HEK293T (cell line): ENCODE measurements around the gene LINC00632.

Source experiments
- CTCF ChIA-PET: fragments of 350-600 bp; formaldehyde crosslinking; extraction: SDS; loops from one replicate; lab custom pipeline; 2021; ENCODE audit warnings: antibody characterized with exemption, inconsistent platforms; lab: Yijun Ruan, JAX
- POLR2A ChIA-PET: fragments of 350-600 bp; formaldehyde crosslinking; extraction: SDS; loops from one replicate; lab custom pipeline; 2020; ENCODE audit warnings: antibody characterized with exemption, inconsistent platforms; lab: Yijun Ruan, JAX
- DNase-seq: peaks from one replicate; pipeline ENCODE4 v3.0.0; 2012; ENCODE audit warnings: mixed read lengths; ENCODE audit errors: extremely low spot score
- ARNT ChIP-seq: fragments of 450-650 bp; IDR thresholded peaks from 2 replicates; pipeline ENCODE4 v1.6.1; 2017; ENCODE audit warnings: mild to moderate bottlenecking
- BHLHE40 ChIP-seq: fragments of 450-650 bp; IDR thresholded peaks from 2 replicates; pipeline ENCODE4 v1.6.1; 2016; ENCODE audit warnings: mild to moderate bottlenecking, moderate library complexity, borderline replicate concordance
- CTBP1 ChIP-seq: fragments of 450-650 bp; IDR thresholded peaks from 2 replicates; pipeline ENCODE4 v1.6.1; 2016; ENCODE audit warnings: borderline replicate concordance
- ELF4 ChIP-seq: fragments of 450-650 bp; IDR thresholded peaks from 2 replicates; pipeline ENCODE4 v1.6.1; 2017; ENCODE audit warnings: antibody characterized with exemption
- FOXA1 ChIP-seq: fragments of 450-650 bp; IDR thresholded peaks from 2 replicates; pipeline ENCODE4 v1.6.1; 2016; ENCODE audit warnings: mild to moderate bottlenecking
- FOXK2 ChIP-seq: fragments of 450-650 bp; IDR thresholded peaks from 2 replicates; pipeline ENCODE4 v1.6.1; 2016; ENCODE audit warnings: mild to moderate bottlenecking
- FOXM1 ChIP-seq: fragments of 450-650 bp; IDR thresholded peaks from 2 replicates; pipeline ENCODE4 v1.6.1; 2017; ENCODE audit warnings: mild to moderate bottlenecking, borderline replicate concordance
- HDGF ChIP-seq: fragments of 450-650 bp; IDR thresholded peaks from 2 replicates; pipeline ENCODE4 v1.6.1; 2017; ENCODE audit warnings: antibody characterized with exemption, borderline replicate concordance
- L3MBTL2 ChIP-seq: fragments of 450-650 bp; conservative IDR thresholded peaks from 2 replicates; pipeline ENCODE4 v1.6.1; 2016; ENCODE audit warnings: mild to moderate bottlenecking
- LEF1 ChIP-seq: fragments of 450-650 bp; IDR thresholded peaks from 2 replicates; pipeline ENCODE4 v1.6.1; 2017; ENCODE audit warnings: mild to moderate bottlenecking, borderline replicate concordance
- NFRKB ChIP-seq: fragments of 450-650 bp; IDR thresholded peaks from 2 replicates; pipeline ENCODE4 v1.6.1; 2016; ENCODE audit warnings: mild to moderate bottlenecking, moderate library complexity
- SP1 ChIP-seq: fragments of 450-650 bp; IDR thresholded peaks from 2 replicates; pipeline ENCODE4 v1.6.1; 2017
- SUZ12 ChIP-seq: fragments of 450-650 bp; IDR thresholded peaks from 2 replicates; pipeline ENCODE4 v1.6.1; 2016; ENCODE audit warnings: mild to moderate bottlenecking
- TARDBP ChIP-seq: fragments of 450-650 bp; IDR thresholded peaks from 2 replicates; pipeline ENCODE4 v1.6.1; 2016
- ZNF384 ChIP-seq: fragments of 450-650 bp; IDR thresholded peaks from 2 replicates; pipeline ENCODE4 v1.6.1; 2016
- TF ChIP-seq, protein P1 (sequence below): fragments of 450-650 bp; IDR thresholded peaks from 2 replicates; pipeline ENCODE4 v1.6.1; 2016

LINC00632 gene

DNA sequence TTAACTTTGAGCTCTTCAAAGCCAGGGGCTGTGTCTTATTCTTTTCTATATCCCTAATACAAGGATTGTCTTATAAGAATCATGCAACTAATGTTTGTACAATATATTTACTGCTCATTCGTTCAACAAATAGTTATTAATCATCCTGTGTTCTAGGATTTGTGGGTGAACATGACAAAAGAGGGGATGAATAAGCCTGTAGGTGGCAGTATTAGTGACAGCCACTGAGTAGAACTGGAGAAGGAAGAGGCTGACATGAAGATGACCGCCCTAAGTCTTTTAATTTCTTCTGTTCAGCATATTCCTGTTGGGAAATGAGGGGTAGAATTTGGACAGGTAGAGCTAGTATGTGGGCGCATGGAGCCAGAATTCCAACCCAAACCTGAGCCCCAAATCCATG, 11.9 kb upstream of the LINC00632 start:
- POLR2A ChIA-PET, result no interaction called here
- CTCF ChIA-PET, result no interaction called here
- TF ChIP-seq L3MBTL2 (no peak), ELF4 (no peak), NFRKB (no peak), FOXM1 (no peak), ZNF384 (no peak), TARDBP (no peak), ARNT (no peak), CTBP1 (no peak), SUZ12 (no peak), FOXA1 (no peak), LEF1 (no peak), HDGF (no peak), FOXK2 (no peak), BHLHE40 (no peak), SP1 (no peak)
- TF ChIP-seq, protein P1, sequence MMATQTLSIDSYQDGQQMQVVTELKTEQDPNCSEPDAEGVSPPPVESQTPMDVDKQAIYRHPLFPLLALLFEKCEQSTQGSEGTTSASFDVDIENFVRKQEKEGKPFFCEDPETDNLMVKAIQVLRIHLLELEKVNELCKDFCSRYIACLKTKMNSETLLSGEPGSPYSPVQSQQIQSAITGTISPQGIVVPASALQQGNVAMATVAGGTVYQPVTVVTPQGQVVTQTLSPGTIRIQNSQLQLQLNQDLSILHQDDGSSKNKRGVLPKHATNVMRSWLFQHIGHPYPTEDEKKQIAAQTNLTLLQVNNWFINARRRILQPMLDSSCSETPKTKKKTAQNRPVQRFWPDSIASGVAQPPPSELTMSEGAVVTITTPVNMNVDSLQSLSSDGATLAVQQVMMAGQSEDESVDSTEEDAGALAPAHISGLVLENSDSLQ, result no peak
- DNase-seq, result no peak

DNA sequence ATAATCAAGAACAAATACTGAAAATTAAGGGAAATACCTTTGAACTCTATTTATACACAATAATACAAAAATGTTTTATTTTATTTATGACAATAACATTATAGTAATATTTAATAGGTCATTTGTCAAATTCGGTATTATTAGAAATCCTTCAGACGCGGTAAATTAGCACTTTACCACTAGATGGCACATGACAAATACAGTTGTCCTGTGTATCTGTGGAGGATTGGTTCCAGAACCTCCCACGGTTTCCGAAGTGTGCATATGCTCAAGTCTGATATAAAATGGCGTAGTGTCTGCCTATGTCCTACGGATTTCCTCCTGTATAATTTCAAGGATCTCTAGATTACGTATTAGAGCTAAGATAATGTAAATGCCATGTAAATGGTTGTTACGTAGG, 8.1 kb upstream of the LINC00632 start:
- DNase-seq, result peak; percentile 35
- TF ChIP-seq SP1 (no peak), L3MBTL2 (0 out of 2 replicates have a peak, but pooled peaks have one; percentile 23)
- CTCF ChIA-PET, result interaction anchor here (0.6 to 0.9 kb wide), 2 partner anchors 28 to 200 kb away, joined by 3 read pairs; no protein-coding TSS in a partner anchor
- POLR2A ChIA-PET, result no interaction called here

DNA sequence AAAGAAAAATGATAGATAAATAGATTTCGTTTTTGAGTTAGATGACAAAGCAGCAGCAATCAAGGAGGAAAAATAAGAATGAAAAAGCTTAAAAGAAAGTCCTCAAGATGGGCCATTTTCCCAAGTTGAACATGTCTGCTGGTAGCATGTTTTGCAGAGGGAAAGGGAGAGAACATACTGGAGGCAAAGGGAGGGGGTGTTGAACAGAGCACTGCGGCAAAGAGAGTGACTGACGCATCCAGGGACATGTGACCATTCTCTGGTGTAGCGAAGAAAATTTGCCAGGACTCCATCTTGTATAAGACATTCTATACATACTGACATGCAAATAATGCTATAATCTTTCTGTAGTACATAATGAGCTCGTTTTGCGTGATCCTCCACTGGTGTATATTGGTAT, 1.2 kb downstream of the LINC00632 start:
- TF ChIP-seq L3MBTL2 (peak; percentile 60; the same call in 1 of the 2 replicates), NFRKB (no peak)
- TF ChIP-seq, protein P1, result peak; percentile 92
- CTCF ChIA-PET, result no interaction called here
- POLR2A ChIA-PET, result interaction anchor here (1.7 kb wide), 1 partner anchor 10 kb away, joined by 3 read pairs; no protein-coding TSS in a partner anchor
- peak; percentile 55 for DNase-seq

DNA sequence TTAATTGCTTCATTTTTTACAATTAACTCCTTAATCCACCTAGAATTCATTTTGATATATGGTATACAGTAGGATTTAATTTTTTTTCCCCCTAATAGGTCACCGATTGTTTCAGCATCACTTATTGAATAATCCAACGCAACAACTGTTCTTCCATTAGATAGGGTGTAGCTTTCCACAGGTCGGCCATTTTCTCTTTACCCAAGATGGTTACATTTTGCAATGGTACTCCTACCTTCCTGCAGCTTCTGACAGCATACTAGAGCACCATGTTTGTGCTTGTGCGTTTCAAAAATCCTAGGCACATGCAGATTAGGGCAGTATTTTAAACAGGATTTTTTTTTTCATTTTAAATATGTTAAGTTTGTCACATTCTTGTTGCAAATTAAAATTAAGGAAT, 2.3 kb downstream of the LINC00632 start:
- no peak for TF ChIP-seq SP1
- TF ChIP-seq HDGF, result no peak
- TF ChIP-seq CTBP1, result no peak
- TF ChIP-seq LEF1, result no peak
- TF ChIP-seq ELF4, result no peak
- no peak for TF ChIP-seq SUZ12
- TF ChIP-seq L3MBTL2, result no peak
- no peak for TF ChIP-seq FOXA1
- ChIA-PET POLR2A (no interaction called here), CTCF (no interaction called here)
- DNase-seq, result no peak

DNA sequence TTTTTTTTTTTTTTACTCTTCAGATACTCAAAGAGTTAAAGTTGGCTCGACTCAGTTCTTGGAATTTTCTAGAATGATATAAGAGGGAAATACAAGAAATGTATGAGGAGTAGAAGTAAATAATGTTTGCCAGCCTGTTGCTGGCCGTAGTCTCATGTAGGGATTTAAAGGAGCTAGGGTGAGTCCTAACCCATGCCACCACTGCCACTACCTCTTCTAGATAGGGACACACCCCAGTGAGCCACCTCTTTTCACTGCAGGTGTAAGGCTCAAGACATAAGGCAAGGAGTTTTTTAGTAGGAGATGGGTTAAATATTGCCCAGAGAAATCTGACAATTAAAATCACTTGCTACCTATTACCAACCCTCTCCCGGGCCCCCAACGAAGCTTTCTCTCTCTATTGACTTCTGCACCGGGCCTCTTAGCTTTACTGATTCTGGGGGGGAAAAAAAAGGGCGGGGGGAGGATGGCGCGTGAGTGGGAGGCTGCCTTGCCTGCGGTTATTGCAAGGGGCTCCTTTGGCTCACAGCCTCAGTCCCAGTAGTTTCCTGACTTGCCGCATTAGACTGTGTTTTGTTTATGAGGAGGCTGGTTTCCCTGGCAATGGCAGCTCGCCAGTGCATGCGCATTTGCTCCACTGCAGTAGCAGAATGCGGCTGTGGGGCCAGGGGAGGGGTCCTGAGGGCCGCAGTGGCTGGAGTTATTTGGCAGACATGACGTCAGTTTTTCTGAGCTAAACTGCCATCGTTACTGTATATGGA, 3.0 kb downstream of the LINC00632 start:
- ChIA-PET POLR2A (no interaction called here), CTCF (interaction anchor here (0.8 kb wide), 1 partner anchor 12 kb away, joined by 3 read pairs; no protein-coding TSS in a partner anchor)
- no peak for TF ChIP-seq NFRKB
- no peak for TF ChIP-seq TARDBP
- TF ChIP-seq SUZ12, result no peak
- TF ChIP-seq, protein P1, result no peak
- TF ChIP-seq CTBP1, result no peak
- no peak for TF ChIP-seq SP1
- TF ChIP-seq BHLHE40, result no peak
- peak; percentile 46 for DNase-seq

DNA sequence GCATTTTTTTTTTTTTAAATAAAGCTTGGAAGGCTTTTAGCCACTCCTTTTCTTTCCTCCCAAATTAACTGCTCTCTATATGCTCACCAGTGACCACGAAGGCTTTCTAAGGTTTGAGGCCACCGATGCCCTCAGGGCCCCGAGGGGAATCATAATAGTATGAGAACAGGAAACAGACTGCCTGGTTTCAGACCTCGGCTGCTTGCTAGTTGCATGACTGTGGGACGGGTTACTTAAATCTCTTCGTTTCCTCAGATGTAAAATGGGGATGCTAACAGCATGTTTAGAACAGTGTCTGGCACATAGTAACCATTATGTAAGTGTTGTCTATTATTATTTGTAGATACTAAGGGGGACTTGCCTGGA, 3.6 kb downstream of the LINC00632 start:
- no peak for TF ChIP-seq SP1
- no peak for TF ChIP-seq CTBP1
- TF ChIP-seq L3MBTL2, result no peak
- TF ChIP-seq NFRKB, result no peak
- TF ChIP-seq BHLHE40, result no peak
- no peak for TF ChIP-seq FOXM1
- TF ChIP-seq HDGF, result no peak
- TF ChIP-seq FOXK2, result no peak
- TF ChIP-seq ARNT, result no peak
- TF ChIP-seq LEF1, result no peak
- no peak for TF ChIP-seq SUZ12
- TF ChIP-seq TARDBP, result no peak
- no peak for DNase-seq
- ChIA-PET POLR2A (no interaction called here), CTCF (interaction anchor here (0.8 kb wide), 1 partner anchor 13 kb away, joined by 3 read pairs; no protein-coding TSS in a partner anchor)

DNA sequence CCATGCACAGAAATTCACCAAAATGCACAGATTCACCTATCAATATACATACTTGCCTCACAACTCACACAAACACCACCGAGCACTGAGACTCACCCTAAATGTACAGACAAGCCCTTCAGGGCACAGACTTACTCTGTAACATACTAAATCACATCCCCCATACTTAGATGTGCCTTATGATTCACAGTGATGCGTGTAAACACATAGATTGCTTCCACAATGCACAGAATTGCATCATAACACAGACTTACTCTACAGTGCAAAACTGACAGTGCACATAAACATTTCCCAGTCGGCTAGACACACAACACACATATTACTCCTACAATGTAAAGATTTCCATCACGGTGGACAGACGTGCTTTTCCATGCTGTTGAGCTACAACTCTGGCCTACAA, 6.2 kb downstream of the LINC00632 start:
- no peak for DNase-seq
- CTCF ChIA-PET, result no interaction called here
- no peak for TF ChIP-seq FOXK2
- no peak for TF ChIP-seq LEF1
- no peak for TF ChIP-seq L3MBTL2
- TF ChIP-seq FOXM1, result no peak
- no peak for TF ChIP-seq ELF4
- no peak for TF ChIP-seq SP1
- no peak for TF ChIP-seq CTBP1
- no peak for TF ChIP-seq FOXA1
- TF ChIP-seq, protein P1, result no peak
- TF ChIP-seq BHLHE40, result no peak
- TF ChIP-seq HDGF, result no peak
- TF ChIP-seq SUZ12, result no peak
- TF ChIP-seq TARDBP, result no peak
- no peak for TF ChIP-seq ZNF384
- POLR2A ChIA-PET, result no interaction called here
